SKM-1 (cell line): ENCODE data around the gene CDH23.

Experiments used
- DNase-seq: peaks from one replicate; lab custom pipeline; 2025; ENCODE audit not compliant: unreplicated experiment; lab: John Stamatoyannopoulos, UW

CDH23 gene

DNA sequence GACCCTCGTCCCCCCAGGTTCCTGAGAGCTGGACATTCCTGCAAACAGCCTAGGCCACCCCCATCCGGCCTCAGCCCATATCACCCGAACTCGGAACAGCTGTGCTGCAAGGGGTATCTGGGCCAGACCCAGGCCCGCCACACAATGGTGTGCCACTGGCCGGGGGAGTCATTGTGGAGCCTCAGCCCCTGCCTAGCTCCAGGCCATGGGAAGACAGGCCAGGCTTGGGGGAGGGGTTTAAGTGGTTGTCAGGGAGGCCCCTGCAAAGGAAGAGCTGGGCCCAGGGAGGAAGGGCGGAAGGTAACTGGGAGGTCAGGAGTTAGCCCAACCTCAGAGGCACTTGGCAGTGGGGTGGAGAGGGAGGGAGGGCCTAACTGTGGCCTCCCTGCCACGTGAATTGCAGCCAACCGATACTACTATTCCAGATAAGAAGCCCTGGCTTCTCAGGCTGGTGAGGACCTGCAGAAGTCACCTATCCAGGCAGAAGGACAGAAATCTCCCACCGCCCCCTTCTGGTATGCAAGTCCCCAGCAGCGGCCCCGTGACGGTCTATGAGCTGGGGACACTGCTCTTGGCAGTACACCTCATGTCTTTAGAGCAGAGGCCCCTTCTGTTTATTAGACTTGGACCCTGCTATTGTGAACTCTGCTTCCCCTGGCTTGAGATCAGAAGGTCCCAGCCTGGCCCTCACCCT is 349.8 kb downstream of the CDH23 start:
- DNase-seq, result peak; percentile 96

DNA sequence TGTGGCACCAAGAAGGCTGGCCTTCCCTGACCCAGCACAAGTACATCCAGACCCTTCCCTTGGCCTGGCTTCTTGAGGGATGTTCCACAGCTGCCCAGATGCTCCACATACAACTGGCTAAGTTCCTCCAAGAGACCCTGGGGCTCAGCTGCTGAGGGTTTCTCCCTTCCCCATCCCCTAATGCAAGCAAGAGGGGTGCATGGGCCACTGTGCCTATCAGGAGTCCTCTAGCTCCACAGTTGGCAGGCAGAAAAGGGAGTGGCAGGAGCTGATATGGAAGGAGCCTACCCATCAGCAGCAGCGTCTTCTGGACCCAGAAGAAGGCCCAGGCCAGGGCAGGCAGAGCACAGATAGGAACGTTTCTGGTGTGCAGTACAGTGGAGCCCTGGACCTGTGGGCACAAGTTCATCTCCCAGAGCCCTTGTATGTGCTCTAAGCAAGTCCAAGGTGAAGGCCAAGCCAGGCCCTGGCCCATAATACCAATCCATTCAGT is 350.4 kb downstream of the CDH23 start:
- no peak for DNase-seq

DNA sequence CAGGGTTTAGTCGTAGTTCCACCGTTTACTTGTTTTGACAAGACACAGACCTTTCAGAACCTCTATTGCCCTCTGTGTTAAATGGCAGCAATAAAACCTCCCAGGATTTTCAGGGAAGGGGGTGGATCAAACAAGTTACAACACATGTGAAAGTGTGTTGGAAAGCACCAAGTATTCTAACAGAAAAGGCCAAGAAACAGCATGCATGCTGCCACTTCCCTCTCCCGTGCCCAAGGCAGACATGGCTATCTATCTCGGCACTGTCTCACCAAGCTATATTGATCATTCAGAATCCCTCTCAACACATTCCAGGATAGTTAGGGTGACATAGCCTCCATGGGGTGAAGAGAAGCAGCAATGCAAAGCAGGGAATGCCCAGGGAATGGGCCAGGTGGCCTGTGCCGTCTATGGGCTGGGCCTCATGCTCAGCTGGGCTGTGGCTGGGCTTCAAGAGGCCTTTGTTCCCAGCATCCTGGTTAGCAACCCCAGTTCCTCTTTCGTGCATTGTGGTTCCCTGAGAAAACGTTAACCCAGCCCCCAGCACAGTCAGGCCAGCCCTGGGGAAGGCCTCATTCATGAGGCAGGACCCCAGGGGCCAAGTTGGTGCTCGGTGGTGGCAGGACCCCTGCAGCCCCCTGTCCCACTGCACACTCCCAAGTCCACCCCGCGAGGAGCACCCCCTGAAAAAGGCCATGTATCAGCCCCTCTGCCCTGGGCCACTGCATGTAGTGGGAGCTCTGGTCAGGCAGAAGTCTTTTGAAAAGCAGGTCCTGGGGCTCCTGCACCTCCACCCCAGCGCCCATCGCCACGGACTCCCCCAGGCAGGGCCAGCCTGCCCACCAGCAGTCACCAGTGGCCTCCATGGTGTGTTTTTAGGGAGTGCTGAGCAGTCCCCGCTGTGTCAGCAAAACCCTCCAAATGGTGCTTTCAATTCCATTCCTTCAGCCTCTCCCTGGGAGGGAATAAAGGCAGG is 351.1 kb downstream of the CDH23 start:
- peak; percentile 83 for DNase-seq

DNA sequence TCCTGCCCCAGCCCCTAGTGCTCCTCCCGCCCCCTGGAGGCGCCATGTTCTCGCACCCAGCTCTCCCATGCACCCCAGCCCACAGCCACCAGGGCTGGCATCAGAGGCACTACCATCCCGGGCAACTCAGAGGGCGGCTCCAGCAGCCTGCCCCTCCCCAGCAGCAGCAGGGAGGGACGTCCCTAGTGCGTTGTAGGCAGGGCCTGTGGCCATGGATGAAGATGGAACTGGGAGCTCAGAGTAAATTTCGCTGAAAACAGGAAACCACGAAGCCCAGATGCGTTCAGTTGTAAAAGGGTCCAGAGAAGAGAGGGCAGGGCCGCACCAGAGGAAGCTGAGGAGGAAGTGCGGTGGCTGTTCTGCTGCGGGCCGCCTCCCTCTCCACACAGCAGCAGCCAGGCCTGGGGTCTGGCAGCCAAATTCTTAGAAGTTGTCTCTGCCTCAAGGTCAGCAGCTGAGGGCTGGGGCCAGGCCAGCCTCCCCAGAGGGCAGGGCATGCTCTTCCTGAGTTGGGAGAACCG is 352.0 kb downstream of the CDH23 start:
- peak; percentile 97 for DNase-seq

DNA sequence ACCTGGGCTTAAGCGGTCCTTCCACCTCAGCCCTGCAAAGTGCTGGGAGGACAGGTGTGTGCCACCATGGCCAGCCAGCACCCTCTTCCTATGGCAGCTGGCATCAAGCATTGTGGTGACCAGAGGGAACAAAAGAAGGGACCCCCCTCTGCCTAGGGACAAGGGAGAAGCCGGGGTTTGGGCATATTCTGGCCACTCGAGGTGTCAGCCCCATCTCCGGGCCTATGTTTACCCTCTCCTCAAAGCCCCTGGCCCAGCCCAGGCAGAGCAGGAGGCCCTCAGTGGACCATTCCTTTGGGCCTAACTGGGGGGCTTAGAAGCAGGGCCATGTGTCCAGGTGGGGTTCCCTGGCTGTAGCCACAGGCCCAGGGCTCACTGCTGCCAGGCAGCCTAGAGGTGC is 352.7 kb downstream of the CDH23 start:
- no peak for DNase-seq

DNA sequence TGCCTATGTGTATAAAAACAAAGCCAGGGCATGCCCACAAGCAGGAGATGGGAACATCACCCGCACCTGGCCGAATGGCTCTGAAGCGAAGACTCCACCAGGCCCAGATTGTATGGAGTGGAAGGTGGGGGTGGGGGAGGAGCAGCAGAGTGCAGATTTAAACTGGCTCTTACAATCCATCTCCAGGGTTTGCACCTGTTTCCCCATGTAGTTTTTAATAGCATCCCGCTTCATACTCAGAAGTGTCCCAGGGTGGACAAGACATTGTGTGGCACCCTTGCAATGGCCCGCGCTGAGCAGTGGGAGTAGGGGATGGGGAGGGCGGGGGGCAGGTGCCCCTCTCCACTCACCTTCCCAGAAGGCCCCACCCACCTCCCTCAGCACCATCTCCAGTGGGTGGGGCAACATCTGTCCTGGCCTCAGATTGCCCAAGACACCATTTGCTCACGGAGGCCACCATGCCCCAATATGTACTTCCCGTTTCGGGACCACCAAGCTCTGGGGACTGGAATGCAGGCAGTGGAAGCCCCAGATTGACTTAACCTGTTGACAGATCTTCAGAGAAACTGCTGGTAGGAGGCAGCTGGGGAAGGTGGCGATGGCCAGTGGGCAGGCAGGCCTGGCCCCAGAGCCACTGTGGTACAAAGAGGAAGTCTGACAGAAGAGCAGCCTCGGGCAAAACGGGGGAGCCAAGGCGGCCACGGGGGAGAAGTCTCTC is 353.6 kb downstream of the CDH23 start:
- peak; percentile 46 for DNase-seq

DNA sequence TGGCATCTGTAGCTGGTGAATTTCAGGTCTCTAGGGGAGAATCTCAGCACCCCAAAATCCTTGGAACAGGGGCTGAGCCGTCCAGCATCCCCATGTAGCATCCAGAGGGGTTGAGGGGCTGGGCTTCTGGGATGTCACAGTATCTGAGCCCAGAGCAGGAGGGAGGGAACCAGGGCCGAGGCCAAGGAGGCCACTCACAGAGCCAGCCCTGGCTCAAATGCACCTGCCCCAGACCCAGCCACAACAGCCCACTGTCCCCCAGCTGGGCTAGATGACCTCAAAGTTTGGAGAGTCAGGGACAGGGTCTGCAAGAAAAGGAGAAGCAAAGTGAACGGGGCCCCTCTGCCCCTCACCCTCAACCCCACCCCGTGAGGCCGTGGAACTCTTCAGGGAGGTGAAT is 354.3 kb downstream of the CDH23 start:
- no peak for DNase-seq

DNA sequence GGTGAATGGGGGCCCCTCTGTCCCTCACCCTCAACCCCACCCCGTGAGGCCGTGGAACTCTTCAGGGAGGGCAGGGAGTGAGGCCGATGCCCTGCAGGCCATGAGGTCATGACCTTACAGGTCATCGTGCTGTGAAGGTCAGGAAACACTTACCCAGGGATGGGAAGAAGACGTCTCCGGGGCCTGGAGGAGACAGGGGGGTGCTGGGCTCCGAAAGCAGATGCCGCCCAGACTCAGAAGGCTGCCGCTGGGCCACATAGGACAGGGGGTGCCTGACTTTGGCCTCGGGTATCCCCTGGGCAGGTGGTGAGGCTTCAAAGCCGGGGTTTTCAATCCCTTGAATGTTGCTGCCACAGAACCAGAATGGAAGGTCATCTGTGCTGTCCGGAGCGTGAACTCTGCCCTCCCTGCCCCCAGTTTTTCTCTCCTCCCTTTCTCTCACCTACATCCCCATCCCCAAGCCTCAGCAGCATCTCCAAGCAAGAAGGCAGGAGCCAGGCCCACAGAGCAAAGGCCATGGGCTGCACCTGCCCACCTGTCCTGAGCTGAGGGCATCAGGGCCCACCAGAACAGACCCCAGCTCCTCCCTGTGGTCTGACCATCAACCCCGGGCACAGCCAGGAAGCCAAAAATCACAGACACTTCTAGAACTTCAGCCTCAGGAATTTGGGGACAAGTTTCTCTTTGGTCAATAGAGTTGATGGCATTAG is 354.9 kb downstream of the CDH23 start:
- no peak for DNase-seq

DNA sequence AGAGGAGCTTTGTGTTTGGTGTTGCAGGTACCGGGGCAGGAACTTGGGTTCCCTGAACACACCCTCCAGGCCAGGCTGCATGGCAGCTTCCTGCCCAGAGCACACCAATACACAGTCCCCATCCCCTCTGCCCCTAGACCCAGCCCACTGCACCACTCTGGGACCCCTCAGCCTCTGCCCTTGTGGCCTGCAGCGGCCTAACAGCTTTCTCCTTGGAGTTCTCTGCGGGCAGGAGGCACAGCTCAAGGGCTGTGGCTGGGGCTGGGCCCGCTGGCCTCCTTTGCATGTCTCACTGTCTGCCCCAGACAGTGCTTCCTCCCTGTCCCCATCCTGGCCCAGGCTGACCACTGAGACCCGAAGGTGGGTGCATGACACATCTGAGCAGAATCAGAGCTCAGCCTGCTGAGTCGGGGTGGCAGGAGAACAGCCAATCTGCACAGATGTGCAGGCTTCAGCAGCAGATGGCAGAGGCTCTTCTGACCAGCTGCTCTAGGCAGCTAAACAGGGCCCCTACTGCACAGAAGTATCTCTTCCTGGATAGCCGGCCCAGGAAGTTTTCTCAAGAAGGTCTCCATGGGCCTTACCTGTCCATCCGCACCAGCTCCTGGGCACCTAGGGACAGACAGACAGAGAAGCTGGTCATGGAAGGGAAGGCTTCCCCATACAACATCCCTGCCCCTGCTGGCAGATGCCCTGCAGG is 355.8 kb downstream of the CDH23 start:
- DNase-seq, result no peak

DNA sequence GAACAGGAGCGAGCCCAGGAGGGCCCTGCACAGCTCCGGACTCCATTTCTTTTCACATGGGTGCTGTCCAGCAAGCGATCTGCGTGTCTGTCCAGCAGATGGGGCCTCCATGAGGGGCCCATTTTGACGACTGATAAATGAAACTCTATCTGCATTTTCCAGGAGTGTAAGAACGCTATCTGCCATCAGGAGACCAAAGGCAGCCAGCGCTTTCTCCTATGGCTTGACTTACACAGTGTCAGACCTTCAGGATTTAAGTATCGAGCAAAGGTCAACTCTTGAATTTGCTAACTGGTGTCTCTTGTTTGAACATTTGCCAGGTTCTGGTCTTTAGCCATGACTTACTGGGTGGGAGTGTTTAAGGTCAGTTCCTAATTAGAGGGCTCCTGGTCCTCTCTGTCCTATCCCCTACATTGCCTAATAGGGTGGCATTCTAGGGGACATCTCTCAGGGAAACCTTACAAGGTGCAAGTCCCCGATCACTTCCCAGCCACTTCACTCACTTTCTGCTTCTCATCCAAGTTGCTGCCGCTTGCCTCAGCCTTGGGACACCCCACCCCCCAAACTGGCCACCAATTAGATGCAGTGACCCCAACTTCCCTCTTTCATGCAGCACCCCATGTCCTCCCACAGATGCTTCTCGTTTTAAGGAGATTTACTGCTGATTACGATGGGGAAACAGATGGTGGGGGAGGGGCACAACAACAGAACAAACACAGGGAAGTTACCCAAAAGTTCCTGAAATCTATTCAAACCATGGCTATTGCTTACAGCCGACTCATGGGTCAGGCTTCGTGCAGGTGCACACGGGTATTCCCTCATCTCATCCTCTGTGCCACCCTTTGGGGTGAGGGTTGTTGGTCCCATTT is 356.6 kb downstream of the CDH23 start:
- peak; percentile 99 for DNase-seq

DNA sequence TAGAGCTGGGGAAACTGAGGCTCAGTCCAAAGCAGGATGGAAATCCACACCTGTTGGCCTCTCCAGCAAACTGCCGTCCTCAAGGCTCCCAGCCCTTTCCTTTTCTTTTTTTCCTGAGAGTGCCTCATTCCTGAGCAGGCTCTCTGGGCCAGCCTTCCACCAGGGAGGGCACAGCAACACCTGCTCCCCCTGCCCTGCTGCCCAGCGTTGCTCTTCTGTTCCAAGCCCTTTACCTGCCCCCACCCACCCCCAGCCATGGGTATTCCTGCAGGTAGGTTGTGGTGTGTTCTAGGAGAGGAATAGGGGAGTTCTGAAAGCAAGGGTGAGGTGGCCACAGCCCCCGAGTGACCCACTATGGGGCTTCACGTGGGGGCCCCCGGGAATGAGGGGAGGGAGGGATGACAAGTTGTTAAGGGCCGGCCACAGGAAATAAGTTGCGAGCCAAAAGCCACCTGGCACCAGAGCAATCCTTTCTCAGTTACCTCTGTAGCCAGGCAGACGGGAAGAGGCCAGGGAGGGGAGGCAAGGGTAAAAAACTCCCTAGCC is 357.3 kb downstream of the CDH23 start:
- DNase-seq, result no peak

DNA sequence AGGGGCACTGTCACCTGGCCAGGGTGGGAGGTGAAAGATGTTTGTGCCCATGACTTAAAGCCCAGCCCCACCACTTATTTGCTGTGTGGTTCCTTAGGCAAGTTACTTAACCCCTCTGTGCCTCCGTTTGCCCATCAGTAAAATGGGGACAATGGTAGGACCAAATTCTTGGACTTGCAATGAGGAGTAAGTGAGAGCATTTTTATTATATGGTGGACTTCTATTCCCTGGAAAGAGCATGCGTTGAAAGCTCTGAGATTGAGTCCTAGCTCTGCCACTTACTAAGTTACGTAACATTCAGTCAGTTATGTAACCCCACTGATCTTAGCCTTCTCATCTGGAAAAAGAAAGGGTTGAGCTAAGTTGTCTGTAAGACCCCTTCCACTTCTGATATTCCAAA is 357.8 kb downstream of the CDH23 start:
- peak; percentile 68 for DNase-seq

DNA sequence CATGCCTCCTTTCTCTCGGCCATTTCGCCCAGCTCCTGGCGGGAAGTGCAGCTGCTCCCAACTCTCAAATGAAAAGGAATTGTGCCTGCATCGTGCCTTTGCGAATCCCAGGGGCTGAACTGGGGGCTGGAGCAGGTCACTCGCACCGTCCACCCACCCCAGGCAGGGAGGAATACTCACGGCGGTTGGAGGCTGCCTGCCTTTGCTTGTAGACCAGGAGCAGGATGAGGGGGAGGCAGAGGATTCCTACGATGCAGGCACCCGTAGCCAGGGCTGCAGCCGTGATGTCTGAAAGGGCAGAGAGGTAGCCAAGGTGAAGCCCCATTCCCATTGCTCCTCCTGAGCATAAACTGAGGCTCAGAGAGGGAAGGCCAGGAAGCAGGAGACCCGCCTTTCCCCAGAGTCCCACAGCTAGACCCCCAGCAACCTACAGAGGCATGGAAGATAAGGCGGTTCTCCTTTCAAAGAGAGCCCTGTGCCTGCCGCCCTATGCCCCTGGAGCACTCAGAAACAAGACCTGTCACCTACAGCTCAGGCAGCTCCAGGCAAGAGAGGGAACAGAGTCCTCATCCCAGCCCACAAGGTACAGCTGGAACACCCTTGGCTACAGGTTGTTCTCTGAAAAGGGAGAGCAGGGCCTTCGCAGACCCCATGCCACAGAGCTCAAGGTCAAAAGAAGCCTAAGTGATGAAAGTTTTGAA is 358.6 kb downstream of the CDH23 start:
- DNase-seq, result no peak

DNA sequence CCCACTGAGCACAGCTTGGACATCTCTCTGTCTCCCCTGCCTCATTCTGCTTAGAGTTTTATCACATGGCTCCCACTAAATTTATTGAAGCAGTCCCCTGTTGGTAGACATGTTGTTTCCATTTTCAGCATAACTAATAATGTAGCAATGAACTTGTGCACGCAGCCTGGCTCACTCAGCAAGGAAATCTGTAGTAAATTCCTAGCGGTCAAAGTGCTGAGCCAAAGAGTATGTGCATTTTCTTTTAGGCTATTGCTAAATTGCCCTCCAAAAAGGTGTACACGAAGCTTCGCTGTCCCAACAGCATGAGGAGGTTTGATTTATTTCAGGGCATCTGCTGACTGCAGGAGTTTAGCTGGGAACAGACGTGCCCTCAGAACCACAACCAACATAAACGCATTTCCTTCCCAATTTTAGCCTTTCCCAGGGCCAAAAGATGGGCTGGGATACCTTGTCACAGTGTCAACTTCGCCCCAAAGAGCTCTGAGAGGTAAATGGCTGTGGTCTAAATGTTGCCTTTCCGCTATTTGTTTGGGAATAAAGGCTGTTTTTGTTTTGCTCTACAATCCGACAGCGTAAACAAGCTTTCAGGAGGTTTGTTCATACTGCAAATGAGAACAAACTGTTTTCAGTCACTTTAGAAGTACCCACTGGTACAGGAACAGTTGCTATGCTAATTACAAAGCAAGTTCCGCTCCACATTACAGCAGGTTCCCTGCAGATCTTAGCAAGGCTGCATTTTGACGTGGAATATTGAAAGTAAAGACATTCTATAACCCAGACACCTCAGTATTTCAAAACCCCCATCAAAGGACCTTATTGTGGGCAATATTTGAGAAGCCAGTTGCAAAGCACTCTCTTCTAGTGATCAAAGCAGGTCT is 359.8 kb downstream of the CDH23 start:
- DNase-seq, result no peak

DNA sequence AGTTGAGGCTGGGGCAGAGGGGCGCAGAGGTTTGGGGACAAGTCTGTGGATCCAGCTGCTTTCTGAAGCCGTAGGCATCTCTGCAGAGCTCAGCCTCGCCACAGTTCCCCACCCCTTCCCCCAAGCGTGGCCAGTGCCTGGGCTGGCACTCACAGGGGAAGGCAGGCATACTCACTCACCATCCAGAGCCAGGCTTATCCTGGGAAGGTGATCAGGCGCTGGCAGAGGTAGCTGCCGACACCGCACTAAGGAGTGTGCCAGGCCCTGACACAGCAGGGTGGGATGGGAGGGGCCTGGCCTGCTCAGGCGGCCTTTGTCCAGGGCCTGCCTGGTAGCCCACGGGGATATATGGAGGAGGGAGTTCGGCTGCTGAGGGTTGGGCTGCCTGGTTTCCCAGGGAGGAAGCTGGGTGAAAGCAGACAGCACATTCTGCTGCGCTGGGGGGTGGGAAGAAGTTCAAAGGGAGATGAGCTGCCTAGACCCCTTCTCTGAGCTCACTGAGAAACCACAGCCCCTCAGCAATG is 360.7 kb downstream of the CDH23 start:
- DNase-seq, result no peak

DNA sequence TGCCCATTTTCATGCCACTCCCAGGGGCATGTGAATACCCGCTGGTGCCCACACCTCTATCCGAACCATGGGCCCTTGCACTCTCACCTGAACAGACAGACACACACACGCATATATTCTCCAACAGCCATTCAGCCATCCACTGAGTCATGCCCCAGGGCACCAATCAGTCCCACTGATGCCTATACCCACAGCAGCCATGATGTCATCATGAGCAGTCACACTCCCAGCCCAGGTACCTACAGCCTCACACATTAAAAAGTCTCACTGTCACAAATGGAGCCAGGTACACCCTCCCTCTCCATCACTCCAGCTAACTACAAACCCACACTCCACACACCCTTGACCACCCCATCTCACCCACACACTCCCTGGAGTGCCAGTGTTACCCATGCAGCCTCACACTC is 364.4 kb downstream of the CDH23 start:
- no peak for DNase-seq

DNA sequence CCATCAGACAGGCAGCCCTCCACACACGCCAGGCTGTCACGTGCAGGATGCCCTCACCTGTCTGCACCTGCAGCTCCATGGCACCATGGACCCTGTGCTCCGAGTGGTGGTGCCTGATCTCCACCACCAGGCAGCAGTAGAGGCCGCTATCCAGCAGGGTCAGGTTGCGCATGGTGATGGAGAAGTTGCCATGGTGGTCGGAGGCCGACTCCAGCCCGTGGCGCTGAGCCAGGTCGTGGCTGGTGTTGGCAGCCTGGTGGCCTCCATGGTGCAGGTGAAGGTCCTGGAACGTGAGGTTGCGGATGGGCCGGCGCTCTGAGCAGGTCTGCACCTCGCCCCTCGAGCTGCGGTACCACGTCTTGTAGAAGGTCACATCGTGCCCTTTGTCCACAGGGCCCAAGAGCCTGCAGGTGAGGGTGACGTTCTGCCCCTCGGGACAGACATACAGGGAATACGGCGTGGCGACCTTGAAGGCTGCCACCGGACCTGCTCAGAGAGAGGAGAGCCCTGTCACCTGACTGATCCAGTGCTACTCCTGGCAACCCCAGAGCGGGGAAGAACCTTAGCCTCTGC is 364.9 kb downstream of the CDH23 start:
- no peak for DNase-seq
